Measurements from ENCODE around the gene TANC1. TPM values are rescaled to one million over a fixed set of nuclear protein-coding genes. Genes with fewer than 3 reads are reported as not detected.

Gene TANC1
- total and polyA plus RNA-seq, 12 donors: 17.8 to 90.5 (median 70.0) TPM

- intact Hi-C loops (cut with DNase I): no loop called here
- TF ChIP-seq, protein P1, sequence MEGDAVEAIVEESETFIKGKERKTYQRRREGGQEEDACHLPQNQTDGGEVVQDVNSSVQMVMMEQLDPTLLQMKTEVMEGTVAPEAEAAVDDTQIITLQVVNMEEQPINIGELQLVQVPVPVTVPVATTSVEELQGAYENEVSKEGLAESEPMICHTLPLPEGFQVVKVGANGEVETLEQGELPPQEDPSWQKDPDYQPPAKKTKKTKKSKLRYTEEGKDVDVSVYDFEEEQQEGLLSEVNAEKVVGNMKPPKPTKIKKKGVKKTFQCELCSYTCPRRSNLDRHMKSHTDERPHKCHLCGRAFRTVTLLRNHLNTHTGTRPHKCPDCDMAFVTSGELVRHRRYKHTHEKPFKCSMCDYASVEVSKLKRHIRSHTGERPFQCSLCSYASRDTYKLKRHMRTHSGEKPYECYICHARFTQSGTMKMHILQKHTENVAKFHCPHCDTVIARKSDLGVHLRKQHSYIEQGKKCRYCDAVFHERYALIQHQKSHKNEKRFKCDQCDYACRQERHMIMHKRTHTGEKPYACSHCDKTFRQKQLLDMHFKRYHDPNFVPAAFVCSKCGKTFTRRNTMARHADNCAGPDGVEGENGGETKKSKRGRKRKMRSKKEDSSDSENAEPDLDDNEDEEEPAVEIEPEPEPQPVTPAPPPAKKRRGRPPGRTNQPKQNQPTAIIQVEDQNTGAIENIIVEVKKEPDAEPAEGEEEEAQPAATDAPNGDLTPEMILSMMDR (IDR thresholded peaks at IDR 0.05): no peak
- peaks cover 0 to 4% (median 0%) of the 10 kb centered on the region in 9 donors for H3K4me1 ChIP-seq
- H3K36me3 ChIP-seq: peaks cover 0 to 98% (median 26%) of the 10 kb centered on the region in 9 donors
- ATAC-seq (no peak), DNase-seq (no peak)
- peaks cover 0 to 18% (median 0%) of the 10 kb centered on the region in 11 donors for H3K9me3 ChIP-seq
- H3K4me3 ChIP-seq: no peak overlapping the region
- H3K27me3 ChIP-seq: no peaks in the 10 kb centered on the region
- H3K27ac ChIP-seq: peak overlapping the region in 1 of 10 donors; percentile 2
These were observed 275.1 kb downstream of the TANC1 start for GRCh38 chr2:159243529-159243928.

DNA sequence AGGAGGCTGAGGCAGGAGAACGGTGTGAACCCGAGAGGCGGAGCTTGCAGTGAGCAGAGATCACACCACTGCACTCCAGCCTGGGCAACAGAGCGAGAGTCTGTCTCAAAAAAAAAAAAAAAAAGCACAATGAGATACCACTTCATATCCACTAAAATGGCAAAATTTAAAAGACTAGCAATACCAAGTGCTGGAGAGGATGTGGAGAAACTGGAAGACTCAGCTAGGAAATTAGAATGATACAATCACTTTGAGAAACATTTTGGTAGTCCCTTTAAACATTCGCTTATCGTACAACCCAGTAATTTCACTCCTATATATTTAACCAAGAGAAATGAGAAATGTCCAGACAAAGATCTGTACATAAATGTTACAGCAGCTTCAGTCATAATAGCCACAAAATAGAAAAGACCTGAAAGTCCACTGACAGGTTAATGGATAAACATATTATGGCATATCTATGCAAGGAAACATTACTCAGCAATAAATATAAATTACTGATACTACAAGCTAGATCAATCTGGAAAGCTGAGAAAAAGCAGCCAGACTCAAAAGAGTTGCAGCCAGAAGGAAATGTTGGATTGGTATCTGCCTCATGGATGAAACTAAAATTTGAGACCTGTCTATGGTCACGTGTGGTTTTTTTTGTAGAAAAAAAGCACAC is 278.0 kb downstream of the TANC1 start:
- DNase-seq: no peak
- no peak overlapping the region for H3K4me3 ChIP-seq
- intact Hi-C loops (cut with DNase I): no loop called here
- no peaks in the 10 kb centered on the region for H3K27me3 ChIP-seq
- H3K4me1 ChIP-seq: peaks cover 0 to 29% (median 16%) of the 10 kb centered on the region in 9 donors
- H3K27ac ChIP-seq: no peak overlapping the region
- H3K9me3 ChIP-seq: peaks cover 0 to 18% (median 0%) of the 10 kb centered on the region in 11 donors
- ATAC-seq: no peak
- WGBS, 2 donors: 90 to 92% methylated on average over 7 of the region's 7 CpGs
- H3K36me3 ChIP-seq: peaks cover 0 to 70% (median 6%) of the 10 kb centered on the region in 9 donors
- TF ChIP-seq, protein P1 (IDR thresholded peaks at IDR 0.05): no peak

GRCh38 chr2:159249990-159250715 is 281.7 kb downstream of the TANC1 start:
- Histone ChIP-seq H3K4me3 (peak overlapping the region in 4 of 10 donors; percentile 3 to 16 (median 10)), H3K36me3 (peaks cover 0 to 52% (median 9%) of the 10 kb centered on the region in 9 donors), H3K27ac (peak overlapping the region in 9 of 10 donors; percentile 29 to 88 (median 80)), H3K27me3 (no peaks in the 10 kb centered on the region), H3K4me1 (peaks cover 0 to 28% (median 16%) of the 10 kb centered on the region in 9 donors), H3K9me3 (peaks cover 0 to 18% (median 0%) of the 10 kb centered on the region in 11 donors)
- DNase-seq (peak in 1 of 2 donors; percentile 62), ATAC-seq (peak; percentile 67 to 93 (median 90))
- WGBS, 2 donors: 36 to 41% methylated on average over 7 of the region's 7 CpGs
- TF ChIP-seq, protein P1 (IDR thresholded peaks at IDR 0.05): no peak
- intact Hi-C loops (cut with DNase I): no loop called here

GRCh38 chr2:159251296-159252173 is 283.1 kb downstream of the TANC1 start:
- DNase-seq (no peak), ATAC-seq (peak in 2 of 8 donors; percentile 19 to 43)
- peaks cover 0 to 28% (median 16%) of the 10 kb centered on the region in 9 donors for H3K4me1 ChIP-seq
- intact Hi-C loops (cut with DNase I): no loop called here
- no peak overlapping the region for H3K4me3 ChIP-seq
- peak overlapping the region in 5 of 10 donors; percentile 33 to 88 (median 82) for H3K27ac ChIP-seq
- 76 to 81% methylated on average over 12 of the region's 12 CpGs for WGBS, 2 donors
- peaks cover 0 to 52% (median 6%) of the 10 kb centered on the region in 9 donors for H3K36me3 ChIP-seq
- TF ChIP-seq, protein P1 (IDR thresholded peaks at IDR 0.05): no peak
- no peaks in the 10 kb centered on the region for H3K27me3 ChIP-seq
- H3K9me3 ChIP-seq: peaks cover 0 to 6% (median 0%) of the 10 kb centered on the region in 11 donors
